Measurements from ENCODE around the gene NDUFA13.
A peak's percentile ranks its signal among the peaks of the same experiment; 100 is the strongest.

The NDUFA13 gene

DNA sequence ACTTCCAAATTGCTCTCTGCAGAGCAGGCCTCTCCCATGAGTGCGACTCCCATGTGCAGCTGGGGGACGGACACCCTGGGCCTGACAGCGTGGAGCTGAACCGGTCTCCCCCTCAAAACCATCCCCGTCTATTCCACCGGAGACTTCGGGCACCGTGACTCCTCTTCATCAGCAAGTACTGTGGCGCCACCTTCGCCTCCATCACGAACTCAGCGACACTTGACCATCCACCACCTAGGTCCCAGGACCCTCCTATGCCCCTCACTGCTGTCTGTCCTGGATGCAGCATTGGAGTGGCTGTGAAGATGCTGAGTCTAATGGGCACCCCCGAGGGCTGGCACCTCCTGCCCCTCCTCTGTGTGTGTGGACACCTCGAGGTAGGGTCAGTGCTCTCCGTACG is 42.6 kb downstream of the NDUFA13 start:
- intact Hi-C loops (cut with DNase I) = no loop called here
- no peak for DNase-seq

DNA sequence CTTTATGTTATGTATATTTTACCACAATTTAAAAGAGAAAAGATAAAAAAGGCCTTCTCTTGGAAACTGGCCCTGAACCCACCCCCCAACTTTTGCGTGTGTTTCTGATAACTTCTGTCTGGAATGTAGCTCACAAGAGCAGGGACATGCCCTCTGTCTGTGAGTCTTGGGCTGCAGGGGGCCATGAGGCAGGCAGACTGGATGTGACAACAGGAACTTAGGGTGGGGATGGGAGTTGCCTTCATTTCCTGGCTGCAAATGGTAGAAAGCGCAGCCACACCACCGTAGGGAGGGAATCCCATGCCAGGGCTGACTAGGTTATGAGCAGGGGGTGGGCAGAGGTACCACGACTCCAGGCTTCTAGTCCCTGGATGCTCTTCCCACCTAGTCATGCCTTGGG is 43.9 kb downstream of the NDUFA13 start:
- intact Hi-C loops (cut with DNase I) = no loop called here
- no peak for DNase-seq

DNA sequence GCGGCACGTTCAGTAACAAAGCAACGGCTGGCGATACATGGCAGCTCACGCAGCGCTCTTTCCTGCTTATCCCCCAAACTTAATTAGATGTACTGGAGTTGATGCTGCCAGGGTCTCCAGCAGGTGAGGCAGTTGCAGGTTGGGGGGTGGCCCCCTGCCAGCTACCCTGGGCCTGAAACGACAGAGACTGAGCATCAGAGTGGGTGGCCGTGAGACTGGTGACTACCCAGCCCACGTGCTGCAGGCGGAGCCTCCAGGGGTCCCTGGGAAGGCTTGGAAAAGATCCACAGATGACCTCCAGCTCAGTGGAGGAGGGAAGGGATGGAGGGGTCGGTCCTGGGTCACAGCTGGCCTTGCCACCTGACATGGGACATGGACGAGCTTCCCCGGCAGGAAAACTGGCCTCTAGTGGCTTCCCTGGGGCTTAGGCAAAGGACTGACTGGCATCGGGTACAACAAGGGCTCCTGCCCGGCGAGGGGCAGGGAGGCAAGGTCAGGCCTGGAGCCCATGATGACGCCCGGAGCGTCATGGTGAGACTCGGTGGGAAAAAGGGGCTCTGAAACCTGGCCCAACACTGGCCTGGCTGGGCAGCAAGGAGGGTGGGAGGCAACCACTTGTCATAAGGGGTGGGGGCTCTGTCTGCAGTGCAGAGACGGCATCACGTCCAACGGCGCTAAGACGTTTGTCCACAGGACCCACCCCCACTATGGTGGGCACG is 46.1 kb downstream of the NDUFA13 start:
- DNase-seq = peak in 1 of 10 donors; percentile 72
- intact Hi-C loops (cut with DNase I) = no loop called here

DNA sequence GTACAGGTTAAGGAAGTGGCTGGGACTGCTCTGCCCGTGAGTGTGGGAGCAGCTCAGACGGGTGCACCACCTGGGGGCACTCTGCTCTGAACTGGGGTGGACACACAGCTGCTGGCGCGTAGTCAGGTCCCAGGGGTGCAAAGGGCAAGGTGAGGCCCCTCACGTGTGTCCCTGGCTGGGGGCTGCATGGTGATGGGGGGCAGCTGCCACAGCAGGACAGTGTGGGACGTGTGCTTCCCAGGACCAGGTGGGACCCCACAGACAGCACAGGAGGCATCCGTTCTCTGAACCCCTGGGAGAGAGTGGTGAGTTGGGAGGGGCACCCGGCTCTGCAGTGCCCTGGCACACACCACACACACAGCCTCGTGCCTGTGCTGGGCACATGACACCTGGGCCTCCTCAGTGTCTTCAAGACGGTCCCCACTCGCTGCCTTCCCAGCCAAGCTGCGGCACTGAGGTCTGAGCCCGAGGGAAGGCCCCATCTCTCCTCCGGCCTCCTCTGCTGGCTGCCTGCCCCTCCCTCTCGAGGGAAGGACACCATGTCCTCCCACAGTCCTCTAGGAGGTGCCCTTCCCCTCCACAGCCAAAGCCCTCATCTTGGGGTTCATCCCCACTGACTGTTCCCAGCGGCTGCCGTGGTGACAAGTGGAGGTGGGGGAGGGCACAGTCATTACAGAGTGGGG is 46.8 kb downstream of the NDUFA13 start:
- intact Hi-C loops (cut with DNase I) = no loop called here

DNA sequence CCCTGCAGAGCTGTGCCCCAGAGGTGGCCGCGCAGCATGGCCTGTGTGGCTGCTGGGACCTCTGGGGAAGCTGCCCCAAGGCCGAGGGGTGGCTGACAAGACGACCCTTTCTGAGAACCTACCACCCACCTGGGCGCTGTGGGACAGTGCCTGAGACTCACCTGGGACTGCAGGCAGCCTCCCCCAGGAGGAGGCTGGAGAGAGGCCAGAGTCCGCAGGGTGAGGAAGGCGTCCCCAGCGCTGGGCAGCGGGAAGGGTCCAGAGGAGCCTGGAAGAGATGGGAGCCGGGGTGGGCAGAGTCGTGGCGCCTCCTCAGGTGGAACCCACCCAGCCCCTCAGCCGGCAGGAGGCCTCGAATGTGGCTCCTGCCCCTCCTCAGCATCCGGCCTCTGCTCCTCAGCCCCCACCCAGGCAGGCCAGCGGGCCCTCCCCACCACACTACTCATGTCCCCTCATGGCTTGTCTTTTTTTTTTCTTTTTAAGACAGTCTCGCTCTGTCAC is 47.4 kb downstream of the NDUFA13 start:
- intact Hi-C loops (cut with DNase I) = no loop called here
- peak in 1 of 10 donors; percentile 62 for DNase-seq

More for the DNA sequence above, 46.8 kb downstream of the NDUFA13 start:
- DNase-seq = no peak

DNA sequence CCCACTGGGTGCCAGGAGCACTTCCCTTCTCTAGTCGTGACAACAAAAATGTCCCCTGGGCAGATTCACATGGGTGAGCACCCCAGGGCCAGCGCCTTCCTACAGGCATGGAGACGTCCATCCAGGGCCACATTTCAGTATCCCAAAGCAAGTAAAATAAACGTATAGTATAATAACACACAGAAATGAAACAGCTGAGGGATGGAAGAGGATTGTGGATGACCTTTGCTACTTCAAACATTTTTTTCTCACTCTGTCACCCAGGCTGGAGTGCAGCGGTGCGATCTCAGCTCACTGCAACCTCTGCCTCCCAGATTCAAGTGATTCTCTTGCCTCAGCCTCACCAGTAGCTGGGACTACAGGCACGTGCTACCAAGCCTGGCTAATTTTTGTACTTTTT is 50.3 kb downstream of the NDUFA13 start:
- no peak for DNase-seq
- intact Hi-C loops (cut with DNase I) = no loop called here

DNA sequence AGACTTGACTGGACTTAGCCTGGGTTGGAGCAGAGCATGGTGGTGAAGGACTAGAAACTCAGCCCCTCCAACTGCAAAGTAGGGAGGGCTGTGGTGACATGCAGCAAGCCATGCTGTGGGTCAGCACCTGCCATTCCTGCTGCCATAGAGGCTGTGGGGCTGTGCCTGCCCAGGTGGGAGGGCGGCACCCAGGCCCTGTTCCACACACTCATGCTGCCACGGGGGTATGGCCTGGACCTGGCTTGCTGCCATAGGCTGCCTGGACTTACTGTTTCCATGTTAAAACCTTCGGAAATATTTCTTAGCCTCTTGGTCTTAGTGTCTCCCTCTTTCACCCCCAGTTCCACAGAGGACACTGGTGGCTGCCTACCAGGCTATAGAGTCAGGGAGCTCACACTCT is 51.4 kb downstream of the NDUFA13 start:
- no peak for DNase-seq
- intact Hi-C loops (cut with DNase I) = no loop called here

DNA sequence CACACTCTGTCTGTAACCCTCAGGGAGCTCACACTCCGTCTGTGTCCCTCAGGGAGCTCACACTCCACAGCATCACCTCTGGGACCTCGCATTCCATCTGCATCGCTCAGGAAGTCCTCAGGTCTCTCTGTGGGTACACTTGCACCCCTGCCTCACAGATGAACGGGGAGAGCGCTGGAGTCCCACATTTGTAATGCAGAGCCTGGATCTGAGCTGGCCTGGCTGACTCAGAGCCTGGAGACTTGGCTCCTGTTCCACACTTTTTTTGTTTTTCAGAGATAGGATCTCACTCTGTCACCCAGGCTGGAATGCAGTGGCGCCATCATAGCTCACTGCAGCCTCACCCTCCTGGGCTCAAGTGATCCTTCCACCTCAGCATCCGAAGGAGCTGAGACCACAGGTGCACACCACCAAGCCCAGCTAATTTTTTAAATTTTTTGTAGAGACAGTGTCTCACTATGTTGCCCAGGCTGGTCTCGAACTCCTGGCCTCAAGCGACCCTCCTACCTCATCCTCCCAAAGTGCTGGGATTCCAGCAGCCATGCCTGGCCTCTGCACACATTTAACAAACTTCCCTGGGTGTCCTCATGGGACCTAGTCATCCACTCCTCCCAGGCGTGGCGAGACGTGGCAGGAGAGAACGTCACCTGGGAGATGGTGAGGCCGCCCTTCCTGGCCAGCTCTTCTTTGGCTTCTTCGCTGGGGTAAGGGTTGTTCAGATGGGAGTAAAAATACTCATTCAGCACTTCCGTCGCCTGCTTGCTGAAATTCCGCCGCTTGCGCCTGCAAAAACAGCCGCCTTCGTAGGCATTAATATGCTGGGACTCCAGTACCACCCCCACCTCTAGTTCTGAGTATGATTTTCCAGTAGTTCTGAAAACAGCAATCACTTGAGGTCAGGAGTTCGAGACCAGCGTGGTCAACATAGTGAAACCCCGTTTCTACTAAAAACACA is 53.1 kb downstream of the NDUFA13 start:
- intact Hi-C loops (cut with DNase I) = no loop called here

DNA sequence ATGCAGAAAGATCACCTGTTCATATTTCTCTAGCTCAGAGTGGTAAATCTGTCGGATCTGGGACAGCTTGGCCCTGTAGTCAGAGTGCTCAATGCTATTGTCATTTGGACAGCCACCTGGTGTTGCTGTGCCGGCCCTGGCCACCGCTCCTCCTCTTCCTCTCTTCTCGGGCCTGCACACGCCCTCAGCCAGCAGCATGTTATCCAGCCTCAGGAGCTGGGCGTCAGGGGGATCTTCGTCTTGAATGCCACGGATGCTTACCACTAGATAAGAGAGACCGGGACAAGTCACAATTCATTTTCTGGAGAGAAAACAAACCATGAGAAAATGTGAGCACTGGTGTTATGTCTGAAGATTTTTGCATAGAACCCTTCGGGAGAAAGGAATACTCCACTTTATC is 54.5 kb downstream of the NDUFA13 start:
- DNase-seq = no peak
- intact Hi-C loops (cut with DNase I) = no loop called here

More for the DNA sequence above, 53.1 kb downstream of the NDUFA13 start:
- no peak for DNase-seq

DNA sequence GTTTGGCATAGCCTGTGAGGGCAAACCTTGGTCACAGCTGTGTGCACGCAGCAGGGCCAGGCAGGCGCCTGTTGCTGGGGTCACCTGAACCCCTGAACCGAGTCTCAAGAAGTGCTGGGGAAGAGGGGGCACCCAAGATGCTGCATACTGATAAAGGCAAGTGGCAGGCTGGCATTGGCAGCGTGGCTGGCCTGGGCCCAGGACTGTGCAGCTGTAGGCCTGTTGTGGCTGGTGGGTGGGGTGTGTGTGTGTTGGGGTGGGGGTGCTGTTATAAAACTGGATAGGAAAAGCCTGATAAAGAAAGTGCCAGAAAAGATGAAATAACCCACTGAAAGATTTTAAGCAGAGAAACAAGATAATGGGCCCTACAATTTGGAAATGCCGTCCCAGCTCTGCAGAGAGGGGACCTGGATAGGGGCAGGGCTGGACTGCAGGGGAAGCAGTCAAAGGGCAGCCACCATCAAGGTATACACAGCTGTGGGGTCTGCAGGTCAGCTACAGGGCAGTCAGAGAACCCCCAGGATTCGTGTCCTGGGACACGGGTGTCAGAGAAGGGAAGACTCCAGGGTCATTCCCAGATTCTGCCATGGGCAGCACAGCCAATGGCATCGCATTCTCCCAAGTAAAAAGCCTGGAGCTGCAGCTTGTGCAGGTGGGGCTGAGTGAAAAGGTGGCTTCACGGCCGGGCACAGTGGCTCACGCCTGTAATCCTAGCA is 55.2 kb downstream of the NDUFA13 start:
- intact Hi-C loops (cut with DNase I) = no loop called here
- peak in 1 of 10 donors; percentile 60 for DNase-seq

DNA sequence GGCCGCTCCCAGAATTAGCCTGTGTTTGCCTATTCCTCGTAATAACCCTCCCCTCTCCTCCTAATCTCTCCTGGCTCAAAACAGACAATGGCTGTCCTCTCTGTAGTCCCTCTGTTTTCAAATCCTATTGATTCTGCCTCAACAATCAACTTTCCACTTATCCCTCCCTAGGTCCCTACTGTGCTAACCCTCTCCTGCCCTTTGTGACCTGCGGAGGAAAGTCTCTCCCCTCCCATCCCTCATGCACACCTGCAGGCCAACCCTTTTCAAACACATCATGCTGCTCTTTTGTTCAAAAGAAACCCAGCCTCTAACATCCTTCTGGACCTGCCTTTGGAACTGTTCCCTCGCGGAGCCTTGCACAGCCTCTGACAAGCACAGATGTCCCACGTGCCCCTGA is 59.4 kb downstream of the NDUFA13 start:
- intact Hi-C loops (cut with DNase I) = no loop called here
- no peak for DNase-seq

All from posterior cingulate gyrus (tissue), 11 donors.